T-helper 22 cell (primary cell): ENCODE results near the gene CIZ1.

Source experiments
- DNase-seq: peaks from one replicate; pipeline ENCODE4 v3.0.0-alpha.2; 2020; ENCODE audit warnings: low read depth

CIZ1 gene

GRCh38 chr9:128213746-128214497, 22.6 kb upstream of the CIZ1 start:
- no peak for DNase-seq

- no peak for DNase-seq
Observed at GRCh38 chr9:128211981-128212281, 20.6 kb upstream of the CIZ1 start.

- DNase-seq, result no peak
Observed at GRCh38 chr9:128211186-128211980, 20.0 kb upstream of the CIZ1 start.

GRCh38 chr9:128208946-128209669, 17.7 kb upstream of the CIZ1 start:
- DNase-seq, result no peak

- DNase-seq, result no peak
Observed at GRCh38 chr9:128208386-128208785, 17.0 kb upstream of the CIZ1 start.

GRCh38 chr9:128206916-128207910, 15.8 kb upstream of the CIZ1 start:
- DNase-seq, result no peak

GRCh38 chr9:128206484-128206883, 15.1 kb upstream of the CIZ1 start:
- DNase-seq, result no peak

GRCh38 chr9:128205296-128205944, 14.0 kb upstream of the CIZ1 start:
- DNase-seq, result no peak

- DNase-seq, result no peak
Observed at GRCh38 chr9:128204858-128205257, 13.5 kb upstream of the CIZ1 start.

- DNase-seq, result no peak
Observed at GRCh38 chr9:128203707-128204551, 12.6 kb upstream of the CIZ1 start.

GRCh38 chr9:128203024-128203706, 11.8 kb upstream of the CIZ1 start, which contains the start of gene DNM1:
TSS of gene DNM1 (plus strand) at chr9:128203379. CDS start at chr9:128203471, 92 bp downstream.
- peak; percentile 48 for DNase-seq

GRCh38 chr9:128202648-128203023, 11.3 kb upstream of the CIZ1 start:
- no peak for DNase-seq

- no peak for DNase-seq
Observed at GRCh38 chr9:128201441-128202369, 10.3 kb upstream of the CIZ1 start.

GRCh38 chr9:128193469-128194096, 2.2 kb upstream of the CIZ1 start:
- DNase-seq, result no peak

GRCh38 chr9:128192601-128193371, 1.4 kb upstream of the CIZ1 start:
- DNase-seq, result peak; percentile 17

GRCh38 chr9:128190516-128191405, 611 bp downstream of the CIZ1 start:
- no peak for DNase-seq
